Gastrocnemius medialis (tissue), 4 donors: Measurements from ENCODE around the gene ANTKMT. TPM values are rescaled to one million over a fixed set of nuclear protein-coding genes. Genes with fewer than 3 reads are reported as not detected.
A peak's percentile ranks its signal among the peaks of the same experiment; 100 is the strongest.

ENCODE experiments used
- ATAC-seq, 2 donors: fragments of 150-250 bp; one replicate each; pipeline ENCODE4 v1.9.1; 2016
- DNase-seq, 2 donors: peaks; one replicate each; pipeline ENCODE4 v3.0.0-alpha.2; 2019
- H3K27ac ChIP-seq, 4 donors: fragments of 200-600 bp; sonication (generic); 1 replicate in 1 of 4; 2 replicates in 3 of 4; pipeline ENCODE4 v1.5.1; 2016 to 2018; ENCODE audit warnings: mild to moderate bottlenecking in 2 of 4, moderate library complexity in 1 of 4
- H3K27me3 ChIP-seq, 3 donors: fragments of 200-600 bp; sonication (generic) in 2 of 3; 1 replicate in 1 of 3; 2 replicates in 2 of 3; pipeline versions ENCODE4 v1.5.1 to v1.6.0; 2016 to 2019; ENCODE audit warnings: mild to moderate bottlenecking in 1 of 3, moderate library complexity in 1 of 3
- H3K36me3 ChIP-seq, 2 donors: fragments of 200-600 bp; sonication (generic) in 1 of 2; one replicate each; pipeline ENCODE4 v1.5.1; 2017 to 2018
- H3K4me1 ChIP-seq, 2 donors: fragments of 200-600 bp; sonication (generic) in 1 of 2; one replicate each; pipeline ENCODE4 v1.5.1; 2016 to 2017; ENCODE audit warnings: mild to moderate bottlenecking in 2 of 2
- H3K4me3 ChIP-seq, 4 donors: fragments of 200-600 bp; sonication (generic) in 3 of 4; 1 replicate in 1 of 4; 2 replicates in 3 of 4; pipeline ENCODE4 v1.5.1; 2016 to 2019; ENCODE audit warnings: mild to moderate bottlenecking in 2 of 4
- H3K9me3 ChIP-seq, 3 donors: fragments of 200-600 bp; sonication (generic) in 2 of 3; 1 replicate in 1 of 3; 2 replicates in 2 of 3; pipeline ENCODE4 v1.5.1; 2016 to 2019
- CTCF ChIP-seq, 5 experiments: fragments of 450-650 bp in 3 of 5; fragments of 200-600 bp in 2 of 5; sonication (generic) in 2 of 5; IDR thresholded peaks in 4 of 5; conservative IDR thresholded peaks in 1 of 5; 1 replicate in 4 of 5; 2 replicates in 1 of 5; pipeline ENCODE4 v1.5.1; 2016 to 2019; ENCODE audit warnings: antibody characterized with exemption in 5 of 5, mild to moderate bottlenecking in 3 of 5, moderate library complexity in 3 of 5
- POLR2A ChIP-seq, 2 donors: fragments of 450-650 bp; IDR thresholded peaks; one replicate each; pipeline ENCODE4 v1.6.1; 2017; ENCODE audit warnings: antibody characterized with exemption in 2 of 2, mild to moderate bottlenecking in 2 of 2, moderate library complexity in 2 of 2
- in situ Hi-C, 4 donors: fragments of 200-750 bp; cut with MboI; loops; one replicate each; pipeline versions ENCODE4 v1.15.0 to v1.8.0; 2017; ENCODE audit warnings: low sequenced_read_pairs in 4 of 4
- intact Hi-C: fragments of 100-400 bp; cut with DNase I; formaldehyde crosslinking; loops from one replicate; pipeline ENCODE4 v1.15.1; 2023; ENCODE audit warnings: low total_unique reads
- total RNA-seq, 4 donors: library from RNA; depleted of rRNA; stranded (reverse); fragments of >200 nt; gene quantifications; one replicate each; pipeline versions ENCODE4 v1.1.0 to v1.2.3, GENCODE V29; 2016

ANTKMT gene
- total RNA-seq, result 10 to 100 TPM; 20.9 to 84.0 (median 38.7) TPM

- Histone ChIP-seq H3K27me3 (peaks cover 6 to 14% (median 11%) of the 10 kb centered on the region in 3 donors), H3K9me3 (no peaks in the 10 kb centered on the region), H3K4me1 (peaks cover 15 to 30% of the 10 kb centered on the region in 2 donors), H3K4me3 (peak within 1 kb of the TSS; percentile 76 to 99 (median 83)), H3K36me3 (no peaks in the 10 kb centered on the region), H3K27ac (peak within 1 kb of the TSS; percentile 86 to 95 (median 90))
- DNase-seq (peak; percentile 68 to 83), ATAC-seq (peak; percentile 90)
- in situ Hi-C loops (no loop called here), intact Hi-C loops (loop anchor here (1.0 to 2.0 kb wide), 3 partner anchors 20 to 68 kb away; partner anchors contain the start of genes CHTF18, RPUSD1 and WDR24)
- TF ChIP-seq POLR2A (IDR thresholded peaks at IDR 0.05) (peak; percentile 70 to 71), CTCF (IDR thresholded peaks at IDR 0.05 in 4 of 5, conservative IDR thresholded peaks at IDR 0.05 in 1 of 5) (peak in 2 of 5 experiments; percentile 19 to 34)
Measured at GRCh38 chr16:720990-721764, at the start of gene ANTKMT. TSS of gene ANTKMT (plus strand) at chr16:721146. CDS start at chr16:721275, 129 bp downstream.

GRCh38 chr16:671353-672131 is 49.4 kb upstream of the ANTKMT start:
- DNase-seq (no peak), ATAC-seq (no peak)
- intact Hi-C loops, result no loop called here
- TF ChIP-seq POLR2A (IDR thresholded peaks at IDR 0.05), result no peak
- Histone ChIP-seq H3K9me3 (no peaks in the 10 kb centered on the region), H3K4me3 (no peak overlapping the region), H3K4me1 (peaks cover 7 to 18% of the 10 kb centered on the region in 2 donors), H3K36me3 (peaks cover 0 to 46% of the 10 kb centered on the region in 2 donors), H3K27me3 (no peaks in the 10 kb centered on the region), H3K27ac (no peak overlapping the region)
- in situ Hi-C loops, result no loop called here

- Histone ChIP-seq H3K9me3 (no peaks in the 10 kb centered on the region), H3K4me1 (peaks cover 7 to 16% of the 10 kb centered on the region in 2 donors), H3K27ac (no peak overlapping the region), H3K27me3 (no peaks in the 10 kb centered on the region), H3K36me3 (peaks cover 0 to 46% of the 10 kb centered on the region in 2 donors), H3K4me3 (no peak overlapping the region)
- intact Hi-C loops, result no loop called here
- ATAC-seq (no peak), DNase-seq (no peak)
- TF ChIP-seq CTCF (IDR thresholded peaks at IDR 0.05 in 4 of 5, conservative IDR thresholded peaks at IDR 0.05 in 1 of 5), result no peak
- TF ChIP-seq POLR2A (IDR thresholded peaks at IDR 0.05), result no peak
- in situ Hi-C loops, result no loop called here
Measured at GRCh38 chr16:672371-672770, 48.6 kb upstream of the ANTKMT start.

- intact Hi-C loops, result no loop called here
- DNase-seq (no peak), ATAC-seq (no peak)
- H3K36me3 ChIP-seq, result peaks cover 0 to 46% of the 10 kb centered on the region in 2 donors
- TF ChIP-seq CTCF (IDR thresholded peaks at IDR 0.05 in 4 of 5, conservative IDR thresholded peaks at IDR 0.05 in 1 of 5), result no peak
- TF ChIP-seq POLR2A (IDR thresholded peaks at IDR 0.05), result no peak
- in situ Hi-C loops, result no loop called here
- no peaks in the 10 kb centered on the region for H3K9me3 ChIP-seq
- peaks cover 7 to 13% of the 10 kb centered on the region in 2 donors for H3K4me1 ChIP-seq
- H3K27ac ChIP-seq, result no peak overlapping the region
- no peak overlapping the region for H3K4me3 ChIP-seq
- H3K27me3 ChIP-seq, result no peaks in the 10 kb centered on the region
Measured at GRCh38 chr16:672851-673250, 48.1 kb upstream of the ANTKMT start.
